Stimulated activated naive CD8-positive, alpha-beta T cell treated with anti-CD3 and anti-CD28 coated beads, Interleukin-15, Interleukin-2, amounts not matched to agents 100 ng/mL and 50 ng/mL, for 24 hours (primary cell): ENCODE results near the gene JAKMIP2.
"Not testable (repeated sequence)": the region's sequence is repeated elsewhere in the genome, so short reads cannot be mapped to it uniquely, and the experiment has no call there.

ENCODE experiments used
- H3K27ac Mint-ChIP-seq: one replicate; pipeline ENCODE4 v1.8.0; 2021; ENCODE audit warnings: mild to moderate bottlenecking, mixed read lengths
- H3K27me3 Mint-ChIP-seq: one replicate; pipeline ENCODE4 v1.8.0; 2021; ENCODE audit warnings: mixed read lengths
- H3K36me3 Mint-ChIP-seq: one replicate; pipeline ENCODE4 v1.8.0; 2021; ENCODE audit warnings: low read depth, mixed read lengths
- H3K4me1 Mint-ChIP-seq: one replicate; pipeline ENCODE4 v1.8.0; 2021; ENCODE audit warnings: low read depth, mixed read lengths
- H3K4me3 Mint-ChIP-seq: one replicate; pipeline ENCODE4 v1.8.0; 2021; ENCODE audit warnings: mild to moderate bottlenecking, mixed read lengths
- H3K9me3 Mint-ChIP-seq: one replicate; pipeline ENCODE4 v1.8.0; 2021; ENCODE audit warnings: mixed read lengths

JAKMIP2 gene

DNA sequence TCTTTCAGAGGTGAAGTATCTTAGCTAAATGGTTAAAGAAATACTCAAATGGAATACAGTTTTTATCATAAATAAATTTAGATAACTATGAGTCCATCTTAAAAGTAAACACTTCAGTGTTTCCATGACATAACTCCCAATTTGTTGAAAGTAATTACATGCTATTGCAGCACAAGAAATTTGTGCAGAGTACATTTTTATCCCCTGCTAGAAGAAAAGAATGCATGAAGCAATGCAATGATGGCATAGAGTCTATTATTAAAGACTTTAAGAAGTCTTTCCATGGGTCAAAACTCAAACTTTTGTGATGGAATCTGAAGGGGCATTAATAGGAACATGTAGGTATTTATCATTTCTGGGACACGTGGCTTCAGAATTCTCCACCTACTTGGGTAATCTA lies 166.1 kb downstream of the JAKMIP2 start:
- Mint-ChIP-seq H3K27ac (no peak overlapping the region), H3K36me3 (peaks cover 38% of the 10 kb centered on the region)

GRCh38 chr5:147613359-147613758 lies 169.2 kb downstream of the JAKMIP2 start:
- H3K9me3 Mint-ChIP-seq, result no peaks in the 10 kb centered on the region
- no peaks in the 10 kb centered on the region for H3K4me1 Mint-ChIP-seq
- H3K36me3 Mint-ChIP-seq, result peaks cover 33% of the 10 kb centered on the region

More for the DNA sequence above, 166.1 kb downstream of the JAKMIP2 start:
- H3K4me3 Mint-ChIP-seq, result no peak overlapping the region
- H3K27me3 Mint-ChIP-seq, result no peaks in the 10 kb centered on the region
- H3K4me1 Mint-ChIP-seq, result no peaks in the 10 kb centered on the region
- no peaks in the 10 kb centered on the region for H3K9me3 Mint-ChIP-seq

DNA sequence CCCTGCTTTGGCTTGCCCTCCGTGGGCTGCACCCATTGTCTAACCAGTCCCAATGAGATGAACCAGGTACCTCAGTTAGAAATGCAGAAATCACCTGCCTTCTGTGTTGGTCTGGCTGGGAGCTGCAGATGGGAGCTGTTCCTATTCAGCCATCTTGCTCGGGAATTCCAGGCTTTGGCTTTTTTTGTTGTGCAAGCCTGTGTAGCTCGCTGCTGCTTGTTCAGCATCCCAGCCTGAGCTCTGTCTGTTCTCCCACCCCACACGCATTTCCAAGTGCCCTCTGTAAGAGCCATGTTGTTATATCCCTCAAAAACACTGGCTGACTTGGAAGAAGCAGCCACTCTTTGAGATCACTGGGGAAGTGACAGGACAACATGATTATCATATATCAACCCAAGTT lies 171.0 kb downstream of the JAKMIP2 start:
- Mint-ChIP-seq H3K36me3 (peaks cover 18% of the 10 kb centered on the region), H3K4me3 (no peak overlapping the region), H3K4me1 (no peaks in the 10 kb centered on the region)

More at GRCh38 chr5:147613359-147613758, 169.2 kb downstream of the JAKMIP2 start:
- Mint-ChIP-seq H3K27me3 (no peaks in the 10 kb centered on the region), H3K4me3 (no peak overlapping the region), H3K27ac (no peak overlapping the region)

DNA sequence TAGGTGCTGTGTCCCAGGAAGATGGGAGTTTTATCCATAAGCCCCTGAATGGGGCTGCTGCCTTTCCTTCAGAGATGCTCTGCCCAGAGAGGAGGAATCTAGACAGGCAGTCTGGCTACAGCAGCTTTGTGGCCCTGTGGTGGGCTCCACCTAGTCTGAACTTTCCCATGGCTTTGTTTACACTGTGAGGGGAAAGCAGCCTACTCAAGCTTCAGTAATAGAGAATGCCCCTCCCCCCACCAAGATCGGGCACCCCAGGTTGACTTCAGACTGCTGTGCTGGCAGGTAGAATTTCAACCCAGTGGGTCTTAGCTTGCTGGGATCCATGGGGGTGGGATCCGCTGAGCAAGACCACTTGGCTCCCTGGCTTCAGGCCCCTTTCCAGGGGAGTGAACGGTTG lies 171.7 kb downstream of the JAKMIP2 start:
- Mint-ChIP-seq H3K9me3 (no peaks in the 10 kb centered on the region), H3K27me3 (no peaks in the 10 kb centered on the region), H3K27ac (no peak overlapping the region), H3K4me3 (no peak overlapping the region), H3K36me3 (peaks cover 18% of the 10 kb centered on the region), H3K4me1 (no peaks in the 10 kb centered on the region)

More for the DNA sequence above, 171.0 kb downstream of the JAKMIP2 start:
- Mint-ChIP-seq H3K27me3 (no peaks in the 10 kb centered on the region), H3K9me3 (no peaks in the 10 kb centered on the region), H3K27ac (no peak overlapping the region)

GRCh38 chr5:147601652-147602051 lies 180.9 kb downstream of the JAKMIP2 start:
- Mint-ChIP-seq H3K27ac (no peak overlapping the region), H3K27me3 (no peaks in the 10 kb centered on the region), H3K36me3 (no peaks in the 10 kb centered on the region), H3K4me1 (no peaks in the 10 kb centered on the region), H3K4me3 (no peak overlapping the region), H3K9me3 (peaks cover 3% of the 10 kb centered on the region)

GRCh38 chr5:147591120-147591519 lies 191.4 kb downstream of the JAKMIP2 start:
- no peaks in the 10 kb centered on the region for H3K4me1 Mint-ChIP-seq
- H3K27ac Mint-ChIP-seq, result no peak overlapping the region
- peaks cover 7% of the 10 kb centered on the region for H3K9me3 Mint-ChIP-seq
- peaks cover 8% of the 10 kb centered on the region for H3K36me3 Mint-ChIP-seq
- no peak overlapping the region for H3K4me3 Mint-ChIP-seq
- no peaks in the 10 kb centered on the region for H3K27me3 Mint-ChIP-seq

DNA sequence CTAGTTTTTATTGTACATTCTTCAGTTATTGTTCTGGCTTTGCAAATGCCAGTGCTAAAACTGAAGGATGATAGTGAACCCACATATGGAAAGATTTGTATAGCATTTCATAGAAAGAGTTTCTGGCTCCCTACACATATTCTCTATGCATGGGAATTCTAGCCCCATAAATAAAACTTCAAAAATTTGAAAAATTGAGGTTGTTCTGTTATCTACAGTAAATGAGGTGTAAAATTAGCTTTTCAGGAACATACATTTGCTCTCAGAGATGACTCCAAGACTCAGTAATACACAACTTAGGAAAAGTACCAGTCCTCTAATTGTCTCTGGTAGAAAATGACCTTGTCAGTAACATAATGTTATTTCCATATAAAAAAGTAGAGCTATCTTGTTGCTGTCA lies 192.4 kb downstream of the JAKMIP2 start:
- H3K9me3 Mint-ChIP-seq, result peaks cover 7% of the 10 kb centered on the region
- no peaks in the 10 kb centered on the region for H3K4me1 Mint-ChIP-seq
- no peak overlapping the region for H3K4me3 Mint-ChIP-seq
- no peaks in the 10 kb centered on the region for H3K27me3 Mint-ChIP-seq
- peaks cover 8% of the 10 kb centered on the region for H3K36me3 Mint-ChIP-seq
- H3K27ac Mint-ChIP-seq, result no peak overlapping the region

GRCh38 chr5:147586832-147587231 lies 195.7 kb downstream of the JAKMIP2 start:
- Mint-ChIP-seq H3K4me3 (no peak overlapping the region), H3K27ac (no peak overlapping the region), H3K9me3 (no peaks in the 10 kb centered on the region), H3K27me3 (no peaks in the 10 kb centered on the region), H3K4me1 (no peaks in the 10 kb centered on the region), H3K36me3 (no peaks in the 10 kb centered on the region)

- no peaks in the 10 kb centered on the region for H3K36me3 Mint-ChIP-seq
- H3K4me1 Mint-ChIP-seq, result no peaks in the 10 kb centered on the region
- H3K27ac Mint-ChIP-seq, result no peak overlapping the region
- no peaks in the 10 kb centered on the region for H3K27me3 Mint-ChIP-seq
- H3K9me3 Mint-ChIP-seq, result peaks cover 2% of the 10 kb centered on the region
- H3K4me3 Mint-ChIP-seq, result no peak overlapping the region
These were observed 196.3 kb downstream of the JAKMIP2 start for GRCh38 chr5:147586221-147586620.

- H3K27ac Mint-ChIP-seq, H3K9me3 Mint-ChIP-seq, H3K4me1 Mint-ChIP-seq, H3K4me3 Mint-ChIP-seq, H3K27me3 Mint-ChIP-seq, H3K36me3 Mint-ChIP-seq: not testable (repeated sequence)
These were observed 200.3 kb downstream of the JAKMIP2 start for GRCh38 chr5:147582272-147582671.

DNA sequence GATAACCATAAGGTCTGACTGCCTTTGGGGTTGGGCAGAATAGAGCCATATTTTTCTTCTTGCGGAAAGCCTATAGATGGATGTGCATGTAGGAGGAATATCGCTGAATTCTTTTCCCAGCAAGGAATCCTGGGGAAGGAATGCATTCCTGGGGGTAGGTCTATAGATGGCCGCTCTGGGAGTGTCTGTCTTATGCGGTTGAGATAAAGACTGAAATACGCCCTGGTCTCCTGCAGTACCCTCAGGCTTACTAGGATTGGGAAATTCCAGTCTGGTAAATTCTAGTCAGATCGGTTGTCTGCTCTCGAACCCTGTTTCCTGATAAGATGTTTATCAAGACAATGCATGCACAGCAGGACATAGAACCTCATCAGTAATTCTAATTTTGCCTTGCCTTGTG lies 202.1 kb downstream of the JAKMIP2 start:
- not testable (repeated sequence) for H3K4me3 Mint-ChIP-seq, H3K9me3 Mint-ChIP-seq, H3K4me1 Mint-ChIP-seq, H3K36me3 Mint-ChIP-seq, H3K27ac Mint-ChIP-seq, H3K27me3 Mint-ChIP-seq

DNA sequence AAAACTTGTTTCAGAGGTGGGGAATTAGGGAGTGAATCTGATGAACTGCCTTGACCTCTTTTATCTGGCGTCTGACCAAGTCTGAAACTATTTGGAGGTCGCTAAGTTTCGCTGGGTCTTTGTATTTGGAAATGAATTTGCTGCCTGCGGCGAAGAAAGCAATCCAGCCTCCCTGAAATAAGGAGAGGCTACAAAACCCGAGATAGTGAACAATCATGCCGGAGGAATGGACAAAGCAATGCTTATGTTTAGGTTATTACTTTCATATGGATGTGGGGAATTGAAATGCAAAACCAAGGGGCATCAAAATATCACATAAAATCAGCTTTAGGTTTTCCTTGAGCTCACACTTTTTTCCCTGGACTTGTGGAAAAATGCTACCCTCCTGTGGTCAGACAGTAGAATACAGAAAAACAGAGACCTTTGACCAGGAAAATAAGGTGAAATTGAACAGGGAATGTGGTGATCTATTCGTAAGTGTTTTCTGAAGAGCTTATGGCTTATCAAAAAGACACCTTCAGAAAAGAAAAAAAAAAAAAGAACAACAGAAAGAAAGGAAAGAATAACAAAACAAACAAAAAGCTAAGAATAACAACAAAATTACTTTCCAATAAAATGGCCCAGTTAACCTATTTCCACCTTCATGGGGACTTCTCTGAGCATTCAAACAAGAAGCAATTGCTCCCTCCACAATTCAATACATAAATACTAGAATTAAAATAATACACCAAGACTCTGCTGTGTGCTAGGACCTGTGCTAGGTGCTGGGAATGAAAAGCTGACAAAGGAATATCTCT lies 204.1 kb downstream of the JAKMIP2 start:
- H3K36me3 Mint-ChIP-seq, result no peaks in the 10 kb centered on the region
- peaks cover 9% of the 10 kb centered on the region for H3K9me3 Mint-ChIP-seq
- H3K27ac Mint-ChIP-seq, result no peak overlapping the region
- H3K4me1 Mint-ChIP-seq, result no peaks in the 10 kb centered on the region
- H3K27me3 Mint-ChIP-seq, result no peaks in the 10 kb centered on the region
- no peak overlapping the region for H3K4me3 Mint-ChIP-seq

DNA sequence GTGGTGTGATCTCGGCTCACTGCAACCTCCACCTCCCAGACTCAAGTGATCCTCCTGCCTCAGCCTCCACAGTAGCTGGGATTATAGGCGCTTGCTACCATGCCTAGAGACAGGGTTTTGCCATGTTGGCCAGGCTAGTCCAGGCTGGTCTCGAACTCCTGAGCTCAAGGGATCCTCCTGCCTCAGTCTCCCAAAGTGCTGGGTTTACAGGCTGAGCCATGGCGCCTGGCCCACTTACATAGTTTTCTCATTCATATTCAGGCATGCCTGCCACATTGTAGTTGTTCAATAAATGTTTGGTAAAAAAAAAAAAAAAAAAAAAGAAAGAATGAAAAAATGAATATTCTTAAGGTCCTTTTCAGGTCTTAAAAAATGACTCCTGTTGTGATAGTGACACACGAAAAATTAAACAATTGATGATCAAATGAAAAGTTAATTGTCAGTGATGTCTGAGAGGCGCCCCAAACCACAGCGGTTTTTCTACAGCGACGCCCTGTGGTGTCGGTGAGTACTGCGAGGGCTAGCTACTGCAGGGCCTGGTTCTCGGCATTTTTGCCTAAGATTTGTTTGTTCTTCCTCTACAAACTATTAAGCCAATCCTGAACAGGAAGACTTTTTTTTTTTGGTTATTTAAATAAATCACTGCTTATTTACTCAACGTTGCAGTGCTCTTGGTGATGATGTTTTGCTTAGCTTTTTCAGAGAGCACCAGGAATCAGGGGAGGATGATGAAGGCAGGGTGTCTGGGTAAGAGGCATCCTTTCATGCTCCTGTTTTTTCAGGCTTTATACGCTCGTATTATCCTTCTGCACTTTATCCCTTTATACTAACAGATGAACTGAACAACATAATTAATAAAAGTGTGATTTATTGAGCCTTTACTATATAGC lies 205.6 kb downstream of the JAKMIP2 start:
- Mint-ChIP-seq H3K4me1 (no peaks in the 10 kb centered on the region), H3K27ac (no peak overlapping the region), H3K36me3 (no peaks in the 10 kb centered on the region), H3K4me3 (no peak overlapping the region), H3K27me3 (no peaks in the 10 kb centered on the region), H3K9me3 (peaks cover 9% of the 10 kb centered on the region)

GRCh38 chr5:147575598-147575997 lies 206.9 kb downstream of the JAKMIP2 start:
- Mint-ChIP-seq H3K36me3 (no peaks in the 10 kb centered on the region), H3K4me3 (no peak overlapping the region), H3K9me3 (peaks cover under 1% of the 10 kb centered on the region), H3K27ac (no peak overlapping the region), H3K4me1 (no peaks in the 10 kb centered on the region), H3K27me3 (no peaks in the 10 kb centered on the region)

GRCh38 chr5:147573211-147573610 lies 209.3 kb downstream of the JAKMIP2 start:
- H3K4me1 Mint-ChIP-seq, result no peaks in the 10 kb centered on the region
- H3K9me3 Mint-ChIP-seq, result no peaks in the 10 kb centered on the region
- no peak overlapping the region for H3K27ac Mint-ChIP-seq
- no peak overlapping the region for H3K4me3 Mint-ChIP-seq
- H3K27me3 Mint-ChIP-seq, result peaks cover 4% of the 10 kb centered on the region
- H3K36me3 Mint-ChIP-seq, result no peaks in the 10 kb centered on the region
